CD4-positive, alpha-beta T cell (primary cell): ENCODE measurements around the gene CGNL1. TPM values are rescaled to one million over a fixed set of nuclear protein-coding genes. Genes with fewer than 3 reads are reported as not detected.

Experiments
- ATAC-seq: fragments of 200-7000 bp; cut with Tn5 transposase; one replicate; pipeline ENCODE4 v1.10.0; 2022; ENCODE audit warnings: mild to moderate bottlenecking; ENCODE audit not compliant: poor library complexity
- CTCF ChIA-PET: fragments of 350-600 bp; sonication (Branson Sonifier 250); formaldehyde crosslinking; loops from one replicate; lab custom pipeline; 2021; ENCODE audit warnings: antibody characterized with exemption, inconsistent platforms; lab: Charles Lee
- POLR2A ChIA-PET: fragments of 350-600 bp; sonication (Branson Sonifier 250); formaldehyde crosslinking; loops from one replicate; lab custom pipeline; 2021; ENCODE audit warnings: antibody characterized with exemption, inconsistent platforms; lab: Charles Lee
- DNase-seq, 14 experiments: peaks; one replicate each; pipeline ENCODE4 v3.0.0-alpha.2; 2013 to 2020; ENCODE audit warnings: mixed read lengths in 2 of 14
- H3K27ac ChIP-seq, 2 donors: one replicate each; pipeline versions ENCODE4 v1.5.1 to v1.7.0; 2013; ENCODE audit warnings: low read length in 2 of 2, low read depth in 1 of 2, mild to moderate bottlenecking in 1 of 2
- H3K27me3 ChIP-seq, 2 experiments: 1 replicate in 1 of 2; 2 replicates in 1 of 2; pipeline versions ENCODE4 v1.6.1 to v1.7.0; 2013; ENCODE audit warnings: low read length in 2 of 2, control low read depth in 1 of 2, mild to moderate bottlenecking in 1 of 2, moderate library complexity in 1 of 2; ENCODE audit not compliant: insufficient read depth in 2 of 2, control insufficient read depth in 1 of 2
- H3K36me3 ChIP-seq: one replicate; pipeline ENCODE4 v1.6.1; 2013; ENCODE audit warnings: low read length, control low read depth; ENCODE audit not compliant: insufficient read depth
- H3K4me1 ChIP-seq: one replicate; pipeline ENCODE4 v1.6.1; 2013; ENCODE audit warnings: low read length, control low read depth; ENCODE audit not compliant: insufficient read depth
- H3K4me3 ChIP-seq: one replicate; pipeline ENCODE4 v1.5.1; 2013; ENCODE audit warnings: mild to moderate bottlenecking, low read length, moderate library complexity
- H3K9me3 ChIP-seq, 2 experiments: 1 replicate in 1 of 2; 2 replicates in 1 of 2; pipeline versions ENCODE4 v1.6.1 to v1.7.0; 2013; ENCODE audit warnings: low read length in 2 of 2, mild to moderate bottlenecking in 2 of 2, control low read depth in 1 of 2, moderate library complexity in 1 of 2; ENCODE audit not compliant: control insufficient read depth in 1 of 2, insufficient read depth in 1 of 2
- H3K27ac Mint-ChIP-seq: one replicate; pipeline ENCODE4 v1.8.0; 2020; ENCODE audit warnings: mixed read lengths
- H3K27me3 Mint-ChIP-seq: one replicate; pipeline ENCODE4 v1.8.0; 2021; ENCODE audit warnings: mixed read lengths
- H3K36me3 Mint-ChIP-seq: one replicate; pipeline ENCODE4 v1.8.0; 2021; ENCODE audit warnings: low read depth, mixed read lengths
- H3K4me1 Mint-ChIP-seq: one replicate; pipeline ENCODE4 v1.8.0; 2021; ENCODE audit warnings: low read depth, mixed read lengths
- H3K4me3 Mint-ChIP-seq: one replicate; pipeline ENCODE4 v1.8.0; 2020; ENCODE audit warnings: mild to moderate bottlenecking, mixed read lengths
- H3K9me3 Mint-ChIP-seq: one replicate; pipeline ENCODE4 v1.8.0; 2020; ENCODE audit warnings: mixed read lengths
- CTCF ChIP-seq: fragments of 200-600 bp; IDR thresholded peaks from one replicate; pipeline ENCODE4 v1.8.0; 2022; ENCODE audit warnings: antibody characterized with exemption, mild to moderate bottlenecking
- intact Hi-C, 2 experiments: fragments of 100-400 bp; cut with DNase I in 1 of 2; cut with micrococcal nuclease in 1 of 2; formaldehyde crosslinking; loops; one replicate each; pipeline versions ENCODE4 v1.15.1 to v1.9.0; 2023 to 2025; cut with DNase I, micrococcal nuclease
- total RNA-seq, 174 experiments: library from RNA in 2 of 174; stranded (reverse) in 2 of 174; gene quantifications; one replicate each; pipeline ENCODE4 v1.2.3 and lab custom pipeline; 2021 to 2026

The CGNL1 gene
- total RNA-seq, 2 experiments from 2014 or later = not detected

GRCh38 chr15:57379487-57379886, 3.2 kb downstream of the CGNL1 start:
- Mint-ChIP-seq H3K4me3 (no peak overlapping the region), H3K27ac (no peak overlapping the region), H3K36me3 (no peaks in the 10 kb centered on the region), H3K27me3 (peaks cover 62% of the 10 kb centered on the region), H3K4me1 (peaks cover 13% of the 10 kb centered on the region), H3K9me3 (no peaks in the 10 kb centered on the region)
- ATAC-seq (no peak), DNase-seq (no peak)
- CTCF ChIA-PET = no interaction called here
- peaks cover 38 to 54% of the 10 kb centered on the region in 2 experiments for H3K27me3 ChIP-seq
- intact Hi-C loops = no loop called here
- H3K27ac ChIP-seq = no peak overlapping the region
- no peak overlapping the region for H3K4me3 ChIP-seq
- POLR2A ChIA-PET = no interaction called here
- H3K9me3 ChIP-seq = peaks cover 0 to 5% of the 10 kb centered on the region in 2 experiments
- no peaks in the 10 kb centered on the region for H3K36me3 ChIP-seq
- H3K4me1 ChIP-seq = no peaks in the 10 kb centered on the region
- no peak for TF ChIP-seq CTCF

GRCh38 chr15:57380854-57381253, 4.5 kb downstream of the CGNL1 start:
- Histone ChIP-seq H3K27ac (no peak overlapping the region), H3K4me3 (no peak overlapping the region), H3K27me3 (peaks cover 26 to 41% of the 10 kb centered on the region in 2 experiments), H3K36me3 (no peaks in the 10 kb centered on the region), H3K4me1 (no peaks in the 10 kb centered on the region), H3K9me3 (no peaks in the 10 kb centered on the region)
- no peaks in the 10 kb centered on the region for H3K9me3 Mint-ChIP-seq
- H3K36me3 Mint-ChIP-seq = no peaks in the 10 kb centered on the region
- DNase-seq (no peak), ATAC-seq (no peak)
- H3K4me1 Mint-ChIP-seq = peaks cover 11% of the 10 kb centered on the region
- H3K27me3 Mint-ChIP-seq = peaks cover 54% of the 10 kb centered on the region
- ChIA-PET CTCF (no interaction called here), POLR2A (no interaction called here)
- TF ChIP-seq CTCF = no peak
- intact Hi-C loops = no loop called here
- H3K4me3 Mint-ChIP-seq = no peak overlapping the region
- H3K27ac Mint-ChIP-seq = no peak overlapping the region

DNA sequence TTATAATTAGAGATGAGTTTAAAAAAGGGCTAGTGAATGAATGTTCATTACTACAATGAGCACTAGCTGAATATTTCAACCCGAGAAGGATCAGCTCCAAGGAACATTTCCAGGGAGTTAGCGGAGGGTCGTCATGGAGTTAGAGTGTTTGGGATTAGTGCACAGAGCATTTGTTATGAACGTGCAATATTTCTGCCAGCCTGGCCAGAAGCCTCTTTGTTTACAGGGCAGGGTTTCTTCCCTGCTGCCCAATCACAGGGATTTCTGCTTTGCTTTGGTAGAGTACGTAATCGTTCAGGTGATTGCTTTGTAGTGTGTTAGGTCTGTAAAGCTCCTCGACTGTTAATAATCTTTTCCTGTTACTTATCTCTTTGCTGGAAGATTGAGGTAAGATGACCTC, 5.9 kb downstream of the CGNL1 start:
- Histone ChIP-seq H3K27me3 (peaks cover 18 to 32% of the 10 kb centered on the region in 2 experiments), H3K4me1 (no peaks in the 10 kb centered on the region), H3K4me3 (no peak overlapping the region), H3K9me3 (no peaks in the 10 kb centered on the region), H3K27ac (no peak overlapping the region), H3K36me3 (no peaks in the 10 kb centered on the region)
- no peak overlapping the region for H3K27ac Mint-ChIP-seq
- H3K4me1 Mint-ChIP-seq = peaks cover 5% of the 10 kb centered on the region
- no peaks in the 10 kb centered on the region for H3K9me3 Mint-ChIP-seq
- DNase-seq (no peak), ATAC-seq (no peak)
- CTCF ChIA-PET = no interaction called here
- TF ChIP-seq CTCF = no peak
- H3K27me3 Mint-ChIP-seq = peaks cover 47% of the 10 kb centered on the region
- no peaks in the 10 kb centered on the region for H3K36me3 Mint-ChIP-seq
- POLR2A ChIA-PET = no interaction called here
- H3K4me3 Mint-ChIP-seq = no peak overlapping the region
- intact Hi-C loops = no loop called here
